ENCODE data around the gene VAT1L. TPM values are rescaled to one million over a fixed set of nuclear protein-coding genes. Genes with fewer than 3 reads are reported as not detected.
A peak's percentile ranks its signal among the peaks of the same experiment; 100 is the strongest.

Gene VAT1L
- total RNA-seq, 2 donors from 2014 or later: 0.53 to 4.1 TPM

- Histone ChIP-seq H3K27ac (ENCODE audit: low read depth, low read length) (peak overlapping the region; percentile 50), H3K36me3 (ENCODE audit: control insufficient read depth, insufficient read depth, low read length) (no peaks in the 10 kb centered on the region), H3K4me3 (ENCODE audit: low read length) (peak overlapping the region; percentile 16), H3K27me3 (ENCODE audit: control insufficient read depth, insufficient read depth, low read length, poor library complexity, severe bottlenecking) (no peaks in the 10 kb centered on the region), H3K9me3 (ENCODE audit: control insufficient read depth, low read length) (peaks cover 54% of the 10 kb centered on the region), H3K9ac (ENCODE audit: extremely low read depth, low read length, poor library complexity, severe bottlenecking) (peak overlapping the region; percentile 34), H3K4me1 (ENCODE audit: control insufficient read depth, insufficient read depth, low read length) (peaks cover 8% of the 10 kb centered on the region)
- DNase-seq: peak; percentile 81
- H3K9me3 Mint-ChIP-seq: peaks cover 23% of the 10 kb centered on the region
- peaks cover 6% of the 10 kb centered on the region for H3K36me3 Mint-ChIP-seq (ENCODE audit: low read depth)
- no peak overlapping the region for H3K4me3 Mint-ChIP-seq
- H3K27me3 Mint-ChIP-seq (ENCODE audit: insufficient read depth): no peaks in the 10 kb centered on the region
- peaks cover 40% of the 10 kb centered on the region for H3K4me1 Mint-ChIP-seq
- peak overlapping the region; percentile 65 for H3K27ac Mint-ChIP-seq
- TF ChIP-seq, protein P1, sequence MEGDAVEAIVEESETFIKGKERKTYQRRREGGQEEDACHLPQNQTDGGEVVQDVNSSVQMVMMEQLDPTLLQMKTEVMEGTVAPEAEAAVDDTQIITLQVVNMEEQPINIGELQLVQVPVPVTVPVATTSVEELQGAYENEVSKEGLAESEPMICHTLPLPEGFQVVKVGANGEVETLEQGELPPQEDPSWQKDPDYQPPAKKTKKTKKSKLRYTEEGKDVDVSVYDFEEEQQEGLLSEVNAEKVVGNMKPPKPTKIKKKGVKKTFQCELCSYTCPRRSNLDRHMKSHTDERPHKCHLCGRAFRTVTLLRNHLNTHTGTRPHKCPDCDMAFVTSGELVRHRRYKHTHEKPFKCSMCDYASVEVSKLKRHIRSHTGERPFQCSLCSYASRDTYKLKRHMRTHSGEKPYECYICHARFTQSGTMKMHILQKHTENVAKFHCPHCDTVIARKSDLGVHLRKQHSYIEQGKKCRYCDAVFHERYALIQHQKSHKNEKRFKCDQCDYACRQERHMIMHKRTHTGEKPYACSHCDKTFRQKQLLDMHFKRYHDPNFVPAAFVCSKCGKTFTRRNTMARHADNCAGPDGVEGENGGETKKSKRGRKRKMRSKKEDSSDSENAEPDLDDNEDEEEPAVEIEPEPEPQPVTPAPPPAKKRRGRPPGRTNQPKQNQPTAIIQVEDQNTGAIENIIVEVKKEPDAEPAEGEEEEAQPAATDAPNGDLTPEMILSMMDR (conservative IDR thresholded peaks at IDR 0.05): no peak
- WGBS, 2 experiments (ENCODE audit: insufficient coverage in 1 of 2, insufficient read length in 1 of 2): 52 to 68% methylated on average over 4 to 6 of the region's 6 CpGs
These were observed 205.0 kb downstream of the VAT1L start for GRCh38 chr16:77993111-77993985.

- 93 to 96% methylated on average over 5 to 7 of the region's 7 CpGs for WGBS, 2 experiments (ENCODE audit: insufficient coverage in 1 of 2, insufficient read length in 1 of 2)
- Mint-ChIP-seq H3K36me3 (ENCODE audit: low read depth) (peaks cover 6% of the 10 kb centered on the region), H3K9me3 (peaks cover 34% of the 10 kb centered on the region)
These were observed 207.6 kb downstream of the VAT1L start for GRCh38 chr16:77995843-77996455.

DNA sequence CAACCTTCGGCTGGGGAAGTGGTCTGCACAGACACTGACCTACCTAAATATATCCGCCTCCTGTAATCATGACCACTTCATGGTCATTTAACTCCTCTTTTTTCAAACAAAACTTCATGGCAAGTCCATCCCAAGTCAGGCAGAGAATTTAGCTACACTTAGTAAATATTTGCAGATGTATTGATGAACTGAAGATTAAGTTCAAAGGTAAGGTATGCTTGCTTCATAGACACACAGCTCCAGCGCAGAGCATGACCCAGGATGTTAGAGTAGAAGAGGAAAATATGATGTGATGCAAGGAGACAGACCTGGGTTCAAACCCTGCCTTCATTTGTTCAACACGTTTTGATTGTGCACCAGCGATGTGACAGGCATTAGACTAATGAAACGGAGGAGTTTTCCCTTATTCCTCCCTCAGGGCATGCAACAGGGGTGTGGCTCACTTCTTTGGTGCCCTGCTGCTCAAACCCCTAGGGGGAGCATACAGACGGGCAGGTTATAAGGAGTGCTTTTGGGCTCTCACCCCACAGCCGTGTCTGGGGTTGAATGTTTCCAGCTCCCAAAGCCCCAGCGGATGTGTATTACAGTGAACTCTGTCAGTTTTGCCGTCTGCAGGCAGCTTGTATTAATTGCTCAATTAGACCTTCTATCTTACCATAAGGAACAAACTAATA, 210.1 kb downstream of the VAT1L start:
- H3K27ac Mint-ChIP-seq: no peak overlapping the region
- no peaks in the 10 kb centered on the region for H3K27me3 ChIP-seq (ENCODE audit: control insufficient read depth, insufficient read depth, low read length, poor library complexity, severe bottlenecking)
- TF ChIP-seq, protein P1 (conservative IDR thresholded peaks at IDR 0.05): peak; percentile 27
- H3K36me3 Mint-ChIP-seq (ENCODE audit: low read depth): peaks cover 6% of the 10 kb centered on the region
- H3K4me1 ChIP-seq (ENCODE audit: control insufficient read depth, insufficient read depth, low read length): peaks cover 2% of the 10 kb centered on the region
- H3K4me1 Mint-ChIP-seq: peaks cover 10% of the 10 kb centered on the region
- no peak overlapping the region for H3K4me3 ChIP-seq (ENCODE audit: low read length)
- H3K36me3 ChIP-seq (ENCODE audit: control insufficient read depth, insufficient read depth, low read length): no peaks in the 10 kb centered on the region
- no peak overlapping the region for H3K4me3 Mint-ChIP-seq
- no peak overlapping the region for H3K9ac ChIP-seq (ENCODE audit: extremely low read depth, low read length, poor library complexity, severe bottlenecking)
- WGBS, 2 experiments (ENCODE audit: insufficient coverage in 1 of 2, insufficient read length in 1 of 2): 72 to 85% methylated on average over 9 to 10 of the region's 10 CpGs
- H3K9me3 Mint-ChIP-seq: peaks cover 34% of the 10 kb centered on the region
- no peak for DNase-seq
- peaks cover 37% of the 10 kb centered on the region for H3K9me3 ChIP-seq (ENCODE audit: control insufficient read depth, low read length)
- no peaks in the 10 kb centered on the region for H3K27me3 Mint-ChIP-seq (ENCODE audit: insufficient read depth)
- H3K27ac ChIP-seq (ENCODE audit: low read depth, low read length): no peak overlapping the region

More at GRCh38 chr16:77995843-77996455, 207.6 kb downstream of the VAT1L start:
- H3K9ac ChIP-seq (ENCODE audit: extremely low read depth, low read length, poor library complexity, severe bottlenecking): no peak overlapping the region
- H3K36me3 ChIP-seq (ENCODE audit: control insufficient read depth, insufficient read depth, low read length): no peaks in the 10 kb centered on the region
- peaks cover 8% of the 10 kb centered on the region for H3K4me1 ChIP-seq (ENCODE audit: control insufficient read depth, insufficient read depth, low read length)
- Mint-ChIP-seq H3K27ac (no peak overlapping the region), H3K4me3 (no peak overlapping the region), H3K4me1 (peaks cover 31% of the 10 kb centered on the region), H3K27me3 (ENCODE audit: insufficient read depth) (no peaks in the 10 kb centered on the region)
- H3K4me3 ChIP-seq (ENCODE audit: low read length): peak overlapping the region; percentile 61
- peak; percentile 71 for DNase-seq
- TF ChIP-seq, protein P1 (conservative IDR thresholded peaks at IDR 0.05): no peak
- H3K27ac ChIP-seq (ENCODE audit: low read depth, low read length): no peak overlapping the region
- no peaks in the 10 kb centered on the region for H3K27me3 ChIP-seq (ENCODE audit: control insufficient read depth, insufficient read depth, low read length, poor library complexity, severe bottlenecking)
- H3K9me3 ChIP-seq (ENCODE audit: control insufficient read depth, low read length): peaks cover 48% of the 10 kb centered on the region

Data from endodermal cell (in vitro differentiated cells).